ENCODE measurements around the gene CIB1. TPM values are rescaled to one million over a fixed set of nuclear protein-coding genes. Genes with fewer than 3 reads are reported as not detected.
A peak's percentile ranks its signal among the peaks of the same experiment; 100 is the strongest.
"Not testable (repeated sequence)": the region's sequence is repeated elsewhere in the genome, so short reads cannot be mapped to it uniquely, and the experiment has no call there.

Gene CIB1
- total RNA-seq, 1 experiment from 2014 or later, result 39.0 TPM

DNA sequence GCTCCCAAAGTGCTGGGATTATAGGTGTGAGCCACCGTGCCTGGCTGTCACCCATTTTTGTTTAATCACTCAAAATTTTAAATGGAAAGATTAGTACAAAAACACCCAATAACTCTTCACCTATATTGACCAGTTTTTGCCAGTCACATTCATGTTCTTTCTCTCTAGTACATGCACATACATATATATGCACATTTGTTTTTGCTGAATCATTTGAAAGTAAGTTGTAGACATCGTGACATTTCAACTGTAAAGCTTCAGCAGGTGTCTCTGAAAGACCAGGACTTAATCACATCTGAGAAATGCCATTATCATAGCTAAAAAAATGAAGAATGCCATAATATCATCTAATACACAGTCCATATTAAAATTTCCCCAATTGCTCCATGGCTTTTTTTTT lies 39.1 kb downstream of the CIB1 start:
- DNase-seq (ENCODE audit: low spot score), result no peak

DNA sequence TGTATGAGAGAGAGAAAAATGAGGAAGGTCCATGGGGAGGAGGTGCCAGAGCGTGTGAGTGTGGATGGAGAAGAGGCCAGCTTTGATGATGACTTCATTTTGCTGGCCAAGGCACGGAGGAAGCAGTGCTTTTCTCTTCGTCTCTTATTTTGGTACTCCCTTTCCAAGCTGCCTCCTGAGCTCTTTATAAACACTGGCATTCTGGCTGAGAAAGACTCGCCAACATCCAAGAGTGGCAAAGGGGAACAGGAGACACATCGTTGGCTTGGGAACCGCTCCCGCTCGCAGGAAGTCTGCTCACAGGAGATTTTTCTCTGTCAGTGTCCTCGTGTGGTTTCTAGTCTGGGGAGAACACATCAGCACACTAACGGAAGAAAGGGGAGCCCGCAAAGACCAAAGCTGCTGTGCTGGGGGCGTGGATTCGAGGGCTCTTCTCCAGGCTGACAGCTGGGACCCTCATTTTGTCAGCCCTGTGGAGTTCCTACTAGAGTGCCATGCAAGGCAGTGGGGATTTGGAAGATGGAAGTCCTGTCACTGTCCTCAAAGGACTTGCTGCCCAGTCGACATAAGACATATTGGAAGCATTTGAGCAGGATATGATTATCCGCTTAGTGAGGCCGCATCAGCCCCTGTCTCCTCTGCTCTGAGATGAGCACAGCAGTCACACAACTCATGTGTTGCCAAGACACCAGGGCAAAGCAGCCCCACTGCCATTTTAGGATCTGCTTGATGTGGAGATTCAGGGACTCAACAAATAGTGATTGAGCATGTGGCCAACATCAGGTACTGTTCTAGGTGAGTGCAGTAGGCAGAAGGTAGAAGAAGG lies 40.6 kb downstream of the CIB1 start:
- DNase-seq (ENCODE audit: low spot score), result no peak

DNA sequence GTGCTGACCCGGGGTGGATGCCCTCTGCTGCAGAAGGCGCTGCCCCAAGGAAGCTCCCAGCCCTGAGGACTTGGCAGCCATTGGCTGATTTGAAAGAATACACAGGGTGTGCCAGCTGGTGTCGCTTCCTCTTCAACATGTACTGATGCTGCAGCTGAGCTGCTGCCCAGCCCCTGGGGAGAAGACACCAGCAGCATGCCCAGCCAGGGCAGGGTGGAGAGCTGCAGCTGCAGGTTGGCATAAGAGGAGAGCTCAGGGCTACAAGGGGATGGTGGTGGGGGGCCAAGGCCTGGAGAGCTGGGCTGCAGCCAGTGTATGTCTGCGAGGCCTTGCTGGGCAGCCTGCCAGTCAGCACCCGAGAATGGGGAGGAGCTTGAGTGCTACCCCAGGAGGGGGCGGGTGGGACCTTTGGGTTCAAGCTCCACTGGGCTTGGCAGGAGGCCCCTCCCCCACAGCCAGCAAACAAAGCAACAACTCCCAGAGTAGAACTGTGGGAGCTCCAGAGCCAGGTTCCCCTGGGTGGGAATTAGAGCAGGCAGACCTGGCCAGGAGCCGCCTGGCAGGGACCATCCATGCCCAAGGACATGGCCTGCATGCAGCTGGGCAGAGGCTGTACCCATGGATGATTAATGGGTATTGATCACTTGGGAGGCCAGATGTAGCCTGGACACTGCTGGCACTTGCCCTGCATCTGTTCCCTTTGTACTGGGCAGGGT lies 41.8 kb downstream of the CIB1 start:
- peak; percentile 49 for DNase-seq (ENCODE audit: low spot score)

DNA sequence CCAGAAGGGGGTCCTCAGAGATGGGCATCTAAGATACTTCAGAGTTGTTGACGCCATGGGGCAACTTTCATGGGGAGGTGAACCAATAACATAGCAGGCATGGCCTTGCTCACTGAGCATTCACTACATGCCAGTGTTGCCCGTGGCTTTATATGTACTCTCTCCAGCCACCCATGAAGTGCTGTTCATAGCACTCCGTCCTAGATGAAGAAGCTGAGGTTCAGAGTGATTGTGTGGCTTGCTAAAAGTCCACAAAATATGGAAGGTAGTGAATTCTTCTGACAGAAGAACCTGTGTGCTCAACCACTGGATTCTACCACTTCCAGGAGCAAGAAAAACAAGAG lies 42.4 kb downstream of the CIB1 start:
- no peak for DNase-seq (ENCODE audit: low spot score)

DNA sequence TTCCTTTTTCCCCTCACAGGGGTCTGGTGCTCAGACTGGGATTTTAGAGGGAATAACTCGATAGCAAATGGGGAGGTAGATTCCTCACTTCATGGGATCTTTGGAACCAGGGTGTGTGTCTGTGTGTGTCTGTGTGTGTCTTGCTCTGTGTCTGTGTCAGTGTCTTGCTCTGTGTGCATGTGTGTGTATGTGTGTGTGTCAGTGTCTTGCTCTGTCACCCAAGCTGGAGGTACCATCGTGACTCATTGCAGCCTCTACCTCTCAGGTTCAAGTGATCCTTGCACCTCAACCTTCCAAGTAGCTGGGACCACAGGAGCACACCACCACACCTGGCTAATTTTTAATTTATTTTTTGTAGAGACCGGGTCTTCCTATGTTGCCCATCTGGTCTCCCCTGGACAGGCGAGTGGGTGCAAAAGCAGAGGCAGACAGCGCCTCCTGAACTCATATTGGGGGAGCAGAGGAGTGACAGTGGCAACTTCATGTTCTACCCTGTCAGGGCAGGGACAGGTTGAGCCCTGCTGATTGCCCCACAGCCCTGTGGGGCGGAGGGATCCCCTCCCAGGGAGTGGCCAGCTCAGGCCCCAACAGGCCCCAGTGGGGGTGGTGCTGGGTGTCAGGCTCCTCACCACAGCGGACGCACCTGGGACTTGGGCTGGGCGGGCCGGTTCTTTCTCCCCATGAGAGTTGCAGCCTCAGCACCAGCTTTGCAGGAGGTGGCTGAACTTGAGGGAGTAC lies 43.0 kb downstream of the CIB1 start:
- DNase-seq (ENCODE audit: low spot score), result no peak

DNA sequence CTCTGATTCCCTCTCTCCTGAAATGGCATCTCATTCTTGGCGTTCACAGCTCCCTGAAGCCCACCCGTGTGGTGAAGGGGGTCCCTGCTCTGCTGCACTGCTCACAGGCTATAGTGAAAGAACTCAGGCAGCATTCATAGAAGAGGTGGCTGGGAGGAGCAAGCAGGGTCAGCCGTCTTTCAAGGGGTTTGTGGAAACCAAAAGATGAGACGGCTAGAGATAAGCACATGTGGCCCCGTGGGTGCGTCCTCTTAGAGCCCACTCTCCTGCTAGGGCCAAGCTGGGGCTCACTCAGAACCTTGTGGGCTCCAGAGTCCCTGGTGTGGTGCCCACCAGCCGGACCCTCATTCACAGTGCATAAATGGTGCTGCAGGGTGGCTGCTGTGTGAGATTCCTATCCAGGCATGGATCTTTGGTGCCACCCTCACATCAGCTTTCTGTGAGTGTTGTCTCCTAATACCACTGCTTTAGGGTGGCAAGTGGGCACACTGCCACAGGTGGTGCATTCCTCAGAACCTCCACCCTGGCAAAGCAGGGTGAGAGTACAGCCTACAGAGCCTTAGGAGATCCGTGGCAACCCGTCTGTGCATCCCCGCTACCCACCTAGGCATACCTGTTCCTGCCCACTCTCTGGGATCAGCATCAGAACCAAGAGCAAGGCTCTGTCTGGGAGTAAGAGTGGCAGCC lies 43.8 kb downstream of the CIB1 start:
- no peak for DNase-seq (ENCODE audit: low spot score)

DNA sequence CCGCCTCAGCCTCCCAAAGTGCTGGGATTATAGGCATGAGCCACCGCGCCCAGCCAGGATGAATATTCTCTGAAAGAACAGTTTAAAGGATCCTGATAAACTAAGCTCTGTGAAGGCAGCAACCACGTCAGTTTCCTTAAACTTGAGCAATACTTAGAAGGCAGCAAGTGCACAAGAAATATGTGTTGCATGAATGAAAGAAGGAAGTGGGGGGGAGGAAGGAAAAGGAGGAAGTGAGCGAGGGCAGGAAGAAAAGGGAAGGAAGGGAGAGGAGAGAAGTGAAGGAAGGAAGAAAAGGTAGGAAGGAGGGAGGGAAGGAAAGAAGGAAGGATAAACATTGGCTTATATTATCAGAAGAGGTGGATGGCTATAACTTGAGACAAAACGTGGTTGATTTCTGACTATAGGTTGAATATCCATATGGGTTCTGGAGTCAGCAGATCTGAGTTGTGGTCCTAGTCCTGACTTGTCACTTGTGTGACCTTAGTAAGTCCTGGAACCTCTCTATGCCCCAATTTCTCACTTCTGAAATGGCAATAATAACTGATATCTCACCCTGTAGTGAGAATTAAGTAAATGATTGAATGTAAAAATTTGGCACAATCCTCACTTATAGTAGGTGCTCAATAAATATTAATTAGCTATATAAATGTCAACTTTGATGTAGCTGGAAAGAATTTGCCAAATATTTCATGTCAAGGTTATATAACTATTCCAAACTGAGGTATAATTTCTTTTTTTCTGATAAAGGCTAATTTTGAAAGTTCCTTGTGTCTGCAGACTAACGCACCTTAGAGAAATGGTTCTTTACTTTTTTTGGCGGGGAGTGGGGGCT lies 44.6 kb downstream of the CIB1 start:
- DNase-seq (ENCODE audit: low spot score), result no peak

DNA sequence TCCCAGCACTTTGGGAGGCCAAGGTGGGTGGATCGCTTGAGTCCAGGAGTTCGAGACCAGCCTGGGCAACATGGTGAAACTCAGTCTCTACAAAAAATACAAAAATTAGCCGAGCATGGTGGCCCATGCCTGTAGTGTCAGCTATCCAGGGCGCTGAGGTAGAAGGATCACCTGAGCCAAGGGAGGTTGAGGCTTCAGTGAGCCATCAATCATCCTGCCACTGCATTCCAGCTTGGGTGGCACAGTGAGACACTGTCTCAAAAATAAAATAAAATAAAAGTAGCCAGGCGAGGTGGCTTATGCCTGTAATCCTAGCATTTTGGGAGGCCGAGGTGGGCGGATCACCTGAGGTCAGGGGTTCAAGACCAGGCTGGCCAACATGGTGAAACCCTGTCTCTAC lies 45.7 kb downstream of the CIB1 start:
- DNase-seq (ENCODE audit: low spot score), result not testable (repeated sequence)

DNA sequence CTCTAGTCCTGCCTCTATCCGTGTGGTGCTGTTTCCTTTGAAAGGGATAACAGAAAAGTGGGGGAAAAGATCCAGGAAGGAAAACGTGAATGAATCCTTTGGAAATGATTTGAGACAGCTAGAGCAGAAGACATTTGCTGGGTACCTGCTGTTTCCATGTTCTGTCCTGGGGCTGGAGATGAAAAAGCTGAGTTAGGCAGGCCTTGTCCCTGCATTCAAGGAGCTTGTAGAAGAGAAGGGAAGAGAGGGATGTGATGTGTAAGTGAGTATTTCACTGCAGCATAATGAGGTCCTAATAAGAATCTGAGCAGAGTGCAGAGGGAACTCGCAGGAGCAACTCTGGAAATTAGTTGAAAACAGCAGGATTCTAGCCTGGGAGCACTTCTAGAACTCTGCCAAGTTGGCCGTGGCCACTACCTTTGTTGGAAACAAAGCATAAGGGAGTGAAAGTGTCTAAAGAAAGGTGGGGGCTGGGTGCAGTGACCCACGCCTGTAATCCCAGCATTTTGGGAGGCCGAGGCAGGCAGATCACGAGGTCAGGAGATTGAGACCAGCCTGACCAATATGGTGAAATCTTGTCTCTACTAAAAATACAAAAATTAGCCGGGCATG lies 46.4 kb downstream of the CIB1 start:
- no peak for DNase-seq (ENCODE audit: low spot score)

DNA sequence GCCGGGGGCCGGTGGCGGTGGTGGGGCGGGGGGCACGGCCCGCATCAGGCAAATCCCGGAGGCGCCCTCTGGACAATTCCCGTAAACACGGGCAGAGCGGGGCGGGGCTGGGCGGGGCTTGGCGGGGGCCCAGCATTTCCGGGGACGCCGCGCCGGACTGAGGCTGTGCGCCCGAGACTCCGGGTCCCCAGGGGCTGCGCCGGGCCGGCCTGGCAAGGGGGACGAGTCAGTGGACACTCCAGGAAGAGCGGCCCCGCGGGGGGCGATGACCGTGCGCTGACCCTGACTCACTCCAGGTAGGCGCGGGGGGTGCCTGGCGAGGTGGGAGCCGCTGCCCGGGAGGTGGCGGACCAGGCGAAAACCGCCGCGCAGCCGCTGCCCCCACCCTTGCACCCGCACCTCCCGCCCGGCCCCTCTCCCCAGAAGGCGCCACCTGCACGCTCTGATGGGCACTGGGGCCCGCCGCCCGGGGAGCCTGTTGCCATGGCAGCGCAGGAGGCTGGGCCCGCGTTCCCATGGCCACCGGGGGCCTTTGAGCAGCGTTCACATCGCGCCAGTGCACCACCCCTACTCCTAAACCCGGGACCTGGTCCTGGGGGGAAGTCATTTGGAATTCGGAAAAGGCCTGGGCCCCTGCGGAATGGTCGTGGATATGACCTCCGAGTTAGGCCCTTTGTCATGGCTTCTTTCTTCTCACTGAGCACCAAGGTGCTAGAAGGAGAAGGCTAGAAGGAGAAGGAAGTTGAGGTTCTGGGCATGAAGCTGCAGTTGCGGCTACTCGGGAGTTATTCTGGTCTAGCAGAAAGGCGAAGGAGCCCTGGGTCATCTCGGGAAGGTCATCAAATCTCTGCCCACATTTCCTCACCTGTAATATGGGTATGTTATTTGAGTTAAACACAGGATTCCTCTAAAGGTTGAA lies 48.7 kb downstream of the CIB1 start:
- DNase-seq (ENCODE audit: low spot score), result peak; percentile 34

DNA sequence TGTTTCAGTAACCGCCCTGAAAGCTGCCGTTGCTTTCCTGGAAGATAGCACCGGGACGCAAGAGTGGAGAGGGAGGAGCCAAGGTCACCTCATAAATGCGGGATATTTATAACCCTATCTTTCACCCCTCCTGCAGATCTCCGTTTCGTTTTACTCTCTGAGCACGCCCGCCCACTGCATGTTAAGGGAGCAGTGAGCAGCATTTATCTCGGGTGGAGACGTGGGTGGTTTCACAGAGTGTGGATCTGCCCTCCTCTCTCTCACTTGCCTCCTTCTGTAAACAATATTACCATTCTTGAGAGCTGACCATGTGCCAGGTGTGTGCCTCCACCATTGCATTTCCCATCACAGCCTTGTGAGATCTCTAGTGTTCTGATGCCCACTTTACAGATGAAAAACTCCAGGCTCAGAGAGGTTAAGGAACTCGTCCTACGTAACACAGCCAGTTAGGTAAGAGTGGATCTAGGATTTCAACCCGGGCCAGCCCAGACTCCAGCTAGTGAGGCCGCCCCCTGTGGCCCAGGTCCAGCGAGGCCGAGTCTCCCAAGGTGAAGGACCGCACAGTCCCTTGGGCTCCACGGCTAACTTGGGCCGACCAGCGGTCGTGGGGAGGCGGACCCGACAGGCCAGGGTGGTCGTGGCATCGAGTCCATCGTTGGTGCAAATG lies 49.5 kb downstream of the CIB1 start:
- peak; percentile 77 for DNase-seq (ENCODE audit: low spot score)

DNA sequence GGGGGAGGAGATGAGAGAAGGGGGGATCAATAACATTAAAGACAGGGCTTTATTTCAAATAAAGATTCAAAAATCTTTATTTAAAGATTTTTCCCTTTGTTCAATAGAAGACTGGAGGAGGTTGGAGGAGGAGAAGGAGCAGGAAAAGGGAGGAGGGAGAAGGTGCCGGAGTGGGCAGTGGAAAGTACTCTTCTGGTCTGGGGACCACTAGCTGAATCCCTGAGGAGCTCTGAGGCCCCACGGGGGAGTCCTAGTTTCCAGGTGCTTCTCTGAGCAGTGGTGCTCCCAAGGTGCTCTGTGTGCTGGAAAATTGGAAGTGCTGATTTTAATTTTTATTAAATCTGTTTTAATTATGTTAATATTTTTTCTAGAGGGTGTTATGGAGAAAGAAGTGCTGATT lies 52.0 kb downstream of the CIB1 start:
- DNase-seq (ENCODE audit: low spot score), result no peak

Other genes starting within 250 kb of the CIB1 start
- 4.7 and 8.4 TPM in 2 replicates for gene ZNF710, start 232.6 kb downstream of the CIB1 start, total RNA-seq (2014; rRNA removed; shearing (Covaris generic))
- 43.2 and 48.5 TPM in 2 replicates for gene IDH2, start 131.5 kb downstream of the CIB1 start, total RNA-seq (2014; rRNA removed; shearing (Covaris generic))
- gene SEMA4B, start 32.6 kb downstream of the CIB1 start, total RNA-seq (2014; rRNA removed; shearing (Covaris generic)), result 13.5 and 18.9 TPM in 2 replicates
- 3.1 and 3.6 TPM in 2 replicates for gene GDPGP1, start 268 bp upstream of the CIB1 start, total RNA-seq (2014; rRNA removed; shearing (Covaris generic))
- gene TTLL13, start 15.6 kb upstream of the CIB1 start, total RNA-seq (2014; rRNA removed; shearing (Covaris generic)), result 0.06 TPM in 1 of 2 replicates, not detected in the other
- gene NGRN, start 31.7 kb upstream of the CIB1 start, total RNA-seq (2014; rRNA removed; shearing (Covaris generic)), result 66.1 and 74.5 TPM in 2 replicates
- gene ZNF774, start 118.3 kb upstream of the CIB1 start, total RNA-seq (2014; rRNA removed; shearing (Covaris generic)), result 0.23 and 0.48 TPM in 2 replicates
- 39.7 and 53.3 TPM in 2 replicates for gene IQGAP1, start 154.3 kb upstream of the CIB1 start, total RNA-seq (2014; rRNA removed; shearing (Covaris generic))